Frontal cortex (tissue), 4 donors: Measurements from ENCODE around the gene PYGL. TPM values are rescaled to one million over a fixed set of nuclear protein-coding genes. Genes with fewer than 3 reads are reported as not detected.
"Not testable (repeated sequence)": the region's sequence is repeated elsewhere in the genome, so short reads cannot be mapped to it uniquely, and the experiment has no call there.

ENCODE experiments used
- DNase-seq, 2 donors: peaks; one replicate each; pipeline ENCODE4 v3.0.0; 2012; ENCODE audit warnings: low spot score in 2 of 2
- FAIRE-seq: peaks from 2 replicates; lab custom pipeline; 2012; peaks lifted over from hg19 to GRCh38; lab: Jason Lieb, UNC
- total RNA-seq: library from RNA; depleted of rRNA; stranded (reverse); fragments of >200 nt; gene quantifications from one replicate; pipeline ENCODE4 v1.2.3, GENCODE V29; 2014
- donor health status: control.
- donor health status: control.
- donor health status: control.

PYGL gene
- total RNA-seq, 1 donor from 2014 or later: 4.5 TPM

GRCh38 chr14:50932156-50932555, 12.1 kb downstream of the PYGL start:
- FAIRE-seq: no peak

GRCh38 chr14:50931559-50931958, 12.7 kb downstream of the PYGL start:
- DNase-seq: no peak
- FAIRE-seq: no peak

More at GRCh38 chr14:50932156-50932555, 12.1 kb downstream of the PYGL start:
- no peak for DNase-seq

GRCh38 chr14:50929506-50929905, 14.8 kb downstream of the PYGL start:
- FAIRE-seq (no peak), DNase-seq (no peak)

- no peak for DNase-seq
- FAIRE-seq: no peak
Measured at GRCh38 chr14:50928002-50928635, 16.2 kb downstream of the PYGL start.

GRCh38 chr14:50926851-50927386, 17.4 kb downstream of the PYGL start:
- DNase-seq (no peak), FAIRE-seq (no peak)

GRCh38 chr14:50924843-50925242, 19.4 kb downstream of the PYGL start:
- FAIRE-seq: no peak

GRCh38 chr14:50924236-50924635, 20.0 kb downstream of the PYGL start:
- DNase-seq (no peak), FAIRE-seq (no peak)

More at GRCh38 chr14:50924843-50925242, 19.4 kb downstream of the PYGL start:
- no peak for DNase-seq

- FAIRE-seq: no peak
- no peak for DNase-seq
Measured at GRCh38 chr14:50922803-50923202, 21.5 kb downstream of the PYGL start.

GRCh38 chr14:50920482-50921230, 23.6 kb downstream of the PYGL start:
- no peak for DNase-seq
- FAIRE-seq: no peak

- FAIRE-seq, DNase-seq: not testable (repeated sequence)
Measured at GRCh38 chr14:50919524-50919923, 24.8 kb downstream of the PYGL start.

- FAIRE-seq (no peak), DNase-seq (no peak)
Measured at GRCh38 chr14:50917449-50917848, 26.8 kb downstream of the PYGL start.

GRCh38 chr14:50910495-50911420, 33.5 kb downstream of the PYGL start:
- DNase-seq (no peak), FAIRE-seq (no peak)

- peak in 1 of 2 donors; percentile 12 for DNase-seq
- FAIRE-seq: no peak
Measured at GRCh38 chr14:50906326-50907065, 37.8 kb downstream of the PYGL start.

GRCh38 chr14:50904719-50905118, 39.6 kb downstream of the PYGL start:
- no peak for DNase-seq
- no peak for FAIRE-seq

GRCh38 chr14:50901361-50901760, 42.9 kb downstream of the PYGL start:
- no peak for DNase-seq
- FAIRE-seq: no peak

- FAIRE-seq (no peak), DNase-seq (no peak)
Measured at GRCh38 chr14:50897658-50898175, 46.6 kb downstream of the PYGL start.

GRCh38 chr14:50897005-50897404, 47.3 kb downstream of the PYGL start:
- not testable (repeated sequence) for DNase-seq, FAIRE-seq

- not testable (repeated sequence) for DNase-seq, FAIRE-seq
Measured at GRCh38 chr14:50896421-50896820, 47.9 kb downstream of the PYGL start.

- DNase-seq (no peak), FAIRE-seq (no peak)
Measured at GRCh38 chr14:50892255-50892654, 52.0 kb downstream of the PYGL start.
